ENCODE measurements around the gene KCNK13. TPM values are rescaled to one million over a fixed set of nuclear protein-coding genes. Genes with fewer than 3 reads are reported as not detected.
"Not testable (repeated sequence)": the region's sequence is repeated elsewhere in the genome, so short reads cannot be mapped to it uniquely, and the experiment has no call there.

KCNK13 gene
- total RNA-seq: 0.53 TPM

GRCh38 chr14:90061685-90062126, at the start of gene KCNK13:
Gene KCNK13, plus strand, starts transcription at chr14:90061994. Its CDS starts 212 bp downstream, at chr14:90062206.
- intact Hi-C loops (cut with DNase I): no loop called here
- no peak for DNase-seq (ENCODE audit: low spot score)
- ATAC-seq: no peak

- intact Hi-C loops (cut with DNase I): no loop called here
- ATAC-seq (no peak), DNase-seq (ENCODE audit: low spot score) (no peak)
These were observed 44.4 kb upstream of the KCNK13 start for GRCh38 chr14:90017371-90017770.

DNA sequence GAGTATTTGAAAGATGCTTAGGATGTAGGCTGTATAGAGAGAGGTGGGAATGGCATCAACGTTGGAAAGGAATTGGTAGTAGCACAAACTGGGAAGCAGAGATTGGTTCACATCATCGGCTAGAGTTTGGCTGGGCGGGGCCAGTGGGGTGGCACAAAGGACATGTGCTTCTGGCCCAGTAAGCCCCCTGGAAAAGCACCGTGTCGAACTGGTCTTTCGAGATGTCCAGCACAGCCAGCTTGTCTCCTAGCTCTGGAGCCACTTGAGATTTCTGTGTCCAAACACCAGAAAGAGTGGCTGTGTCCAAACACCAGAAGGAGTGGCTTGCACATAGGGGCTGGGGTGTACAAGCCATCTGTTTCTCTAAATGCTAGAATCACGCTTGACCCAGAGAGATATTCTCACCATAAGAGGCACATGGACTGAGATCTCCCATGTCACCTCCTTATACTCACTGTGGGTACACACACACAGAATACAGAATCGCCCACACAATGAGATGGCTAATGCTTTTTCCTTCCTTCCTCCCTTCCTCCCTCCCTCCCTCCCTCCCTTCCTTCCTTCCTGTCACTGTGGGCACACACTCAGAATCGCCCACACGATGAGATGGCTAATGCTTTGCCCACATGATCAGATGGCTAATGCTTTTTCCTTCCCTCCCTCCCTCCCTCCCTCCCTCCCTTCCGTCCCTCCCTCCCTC, 41.8 kb upstream of the KCNK13 start:
- ATAC-seq: no peak

GRCh38 chr14:90023176-90023896, 38.5 kb upstream of the KCNK13 start:
- ATAC-seq (no peak), DNase-seq (ENCODE audit: low spot score) (no peak)
- intact Hi-C loops (cut with DNase I): no loop called here

More for the DNA sequence above, 41.8 kb upstream of the KCNK13 start:
- intact Hi-C loops (cut with DNase I): no loop called here
- no peak for DNase-seq (ENCODE audit: low spot score)

GRCh38 chr14:90024910-90025309, 36.9 kb upstream of the KCNK13 start:
- no peak for DNase-seq (ENCODE audit: low spot score)
- no peak for ATAC-seq
- intact Hi-C loops (cut with DNase I): no loop called here

GRCh38 chr14:90026608-90027007, 35.2 kb upstream of the KCNK13 start:
- ATAC-seq; intact Hi-C loops (cut with DNase I); DNase-seq (ENCODE audit: low spot score): not testable (repeated sequence)

DNA sequence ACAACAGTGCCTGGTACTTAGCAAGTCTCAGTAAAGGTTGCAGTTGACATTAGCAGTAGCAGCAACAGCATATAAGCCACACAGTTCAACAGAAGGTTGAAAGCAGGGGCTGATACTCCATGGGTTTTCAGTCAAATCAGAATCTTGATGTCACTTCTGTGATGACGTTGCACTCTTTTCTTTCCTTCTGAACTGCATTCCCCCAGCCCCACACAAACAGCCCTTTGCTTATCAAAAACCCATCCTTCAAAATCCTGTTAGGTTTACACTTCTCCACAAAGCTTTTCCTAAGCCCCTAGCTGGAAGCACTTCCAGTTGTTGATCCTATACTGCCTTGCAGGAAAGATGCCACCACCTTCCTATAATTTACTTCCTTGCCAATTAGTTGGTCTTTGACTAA, 34.0 kb upstream of the KCNK13 start:
- ATAC-seq (no peak), DNase-seq (ENCODE audit: low spot score) (no peak)
- intact Hi-C loops (cut with DNase I): no loop called here

DNA sequence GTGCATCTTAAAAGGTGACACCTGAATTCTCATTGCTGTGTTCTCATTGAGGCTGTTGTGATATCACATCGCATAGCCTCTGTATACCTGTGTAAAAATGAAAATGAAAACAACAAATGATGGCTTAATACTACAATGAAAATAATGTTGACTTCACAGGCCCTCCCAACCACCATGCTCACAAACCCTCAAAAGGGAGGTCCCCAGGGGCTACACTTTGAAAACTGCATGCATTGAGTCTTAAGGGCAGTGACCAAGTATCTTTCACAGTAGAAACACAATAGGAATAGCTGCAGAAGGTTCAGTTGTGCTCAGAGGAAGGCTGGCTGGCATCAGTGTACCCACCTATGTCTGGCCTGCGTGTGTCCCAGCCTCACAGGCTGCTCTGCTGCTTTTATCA, 27.6 kb upstream of the KCNK13 start:
- no peak for DNase-seq (ENCODE audit: low spot score)
- ATAC-seq: no peak
- intact Hi-C loops (cut with DNase I): no loop called here

DNA sequence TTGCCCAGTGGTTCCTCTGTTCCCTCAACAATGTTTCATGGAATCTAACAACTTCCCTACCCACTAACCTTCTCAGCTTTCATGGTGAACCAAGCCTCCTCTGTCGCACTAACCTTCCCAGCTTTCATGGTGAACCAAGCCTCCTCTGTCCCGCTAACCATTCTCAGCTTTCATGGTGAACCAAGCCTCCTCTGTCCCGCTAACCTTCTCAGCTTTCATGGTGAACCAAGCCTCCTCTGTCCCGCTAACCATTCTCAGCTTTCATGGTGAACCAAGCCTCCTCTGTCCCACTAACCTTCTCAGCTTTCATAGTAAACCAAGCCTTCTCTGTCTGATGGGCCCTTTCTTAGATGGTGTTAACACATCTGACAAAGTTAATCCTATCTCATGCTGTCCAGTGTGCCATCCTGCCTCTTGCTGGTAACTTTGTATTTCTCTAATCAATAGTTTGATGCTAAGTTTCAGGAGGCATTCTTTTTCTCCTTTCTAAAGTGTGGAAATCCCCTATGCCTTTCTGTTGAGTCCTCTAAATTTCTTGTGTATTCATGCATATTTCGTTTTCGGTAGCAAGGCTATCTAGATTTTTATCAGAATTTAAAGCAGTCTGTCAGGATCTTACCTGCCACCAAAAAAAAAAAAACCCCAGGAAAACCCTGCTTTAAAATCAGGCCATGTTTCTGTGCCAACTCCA, 26.8 kb upstream of the KCNK13 start:
- ATAC-seq: no peak
- intact Hi-C loops (cut with DNase I): no loop called here
- DNase-seq (ENCODE audit: low spot score): no peak

DNA sequence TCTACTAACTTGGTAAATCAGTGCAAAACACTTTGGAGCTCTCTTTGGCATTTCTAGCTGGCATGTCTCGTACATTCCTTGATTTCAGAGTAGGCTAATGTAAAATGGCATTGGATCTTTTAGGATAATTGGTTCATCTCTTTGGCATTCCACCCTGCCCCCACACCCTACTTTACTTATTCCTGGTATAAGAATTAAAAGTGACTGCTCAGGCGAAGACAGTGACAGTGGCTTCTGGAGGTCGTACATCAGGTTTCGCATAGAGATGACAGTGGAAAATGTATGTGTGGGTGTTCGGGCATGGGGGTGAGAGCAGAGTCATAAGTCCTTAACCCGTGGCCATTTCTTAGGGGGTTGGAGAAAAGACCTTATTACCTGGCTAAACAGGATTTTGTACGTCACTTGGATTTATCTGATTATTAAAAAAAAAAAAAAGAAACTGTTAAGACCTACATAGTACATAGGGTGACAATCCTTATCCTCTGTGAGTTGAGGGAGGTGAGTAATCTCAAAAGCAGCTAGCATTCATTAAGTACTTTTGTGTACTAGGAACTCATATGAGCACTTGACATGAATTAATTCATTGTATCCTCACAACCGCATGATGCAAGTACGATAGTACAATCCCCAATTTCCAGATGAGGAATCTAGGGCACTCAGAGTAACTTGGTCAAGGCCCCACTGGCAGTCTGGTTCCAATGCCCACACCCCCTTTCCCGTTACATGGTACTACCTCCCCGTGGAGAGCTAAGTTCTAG, 22.4 kb upstream of the KCNK13 start:
- intact Hi-C loops (cut with DNase I): no loop called here
- ATAC-seq (no peak), DNase-seq (ENCODE audit: low spot score) (no peak)

DNA sequence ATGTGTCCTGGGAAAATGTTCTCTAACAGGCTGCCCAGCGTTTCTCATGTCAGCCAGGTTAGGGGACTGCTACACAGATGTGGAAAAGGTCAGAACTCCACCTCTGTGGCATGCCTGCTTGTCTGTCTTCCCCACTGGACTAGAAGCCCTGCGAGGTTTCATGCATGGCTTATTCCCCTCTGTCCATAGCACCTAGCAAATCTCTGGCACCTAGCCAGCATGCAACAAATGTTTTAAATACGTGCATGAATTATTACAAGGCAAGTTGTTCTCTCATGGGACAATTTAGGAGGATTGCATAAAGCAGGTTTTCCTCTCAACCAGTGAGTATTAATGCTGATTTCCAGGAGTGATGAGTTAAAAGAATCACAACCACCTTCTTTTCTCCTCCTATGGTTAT, 21.4 kb upstream of the KCNK13 start:
- DNase-seq (ENCODE audit: low spot score): no peak
- intact Hi-C loops (cut with DNase I): no loop called here
- no peak for ATAC-seq

DNA sequence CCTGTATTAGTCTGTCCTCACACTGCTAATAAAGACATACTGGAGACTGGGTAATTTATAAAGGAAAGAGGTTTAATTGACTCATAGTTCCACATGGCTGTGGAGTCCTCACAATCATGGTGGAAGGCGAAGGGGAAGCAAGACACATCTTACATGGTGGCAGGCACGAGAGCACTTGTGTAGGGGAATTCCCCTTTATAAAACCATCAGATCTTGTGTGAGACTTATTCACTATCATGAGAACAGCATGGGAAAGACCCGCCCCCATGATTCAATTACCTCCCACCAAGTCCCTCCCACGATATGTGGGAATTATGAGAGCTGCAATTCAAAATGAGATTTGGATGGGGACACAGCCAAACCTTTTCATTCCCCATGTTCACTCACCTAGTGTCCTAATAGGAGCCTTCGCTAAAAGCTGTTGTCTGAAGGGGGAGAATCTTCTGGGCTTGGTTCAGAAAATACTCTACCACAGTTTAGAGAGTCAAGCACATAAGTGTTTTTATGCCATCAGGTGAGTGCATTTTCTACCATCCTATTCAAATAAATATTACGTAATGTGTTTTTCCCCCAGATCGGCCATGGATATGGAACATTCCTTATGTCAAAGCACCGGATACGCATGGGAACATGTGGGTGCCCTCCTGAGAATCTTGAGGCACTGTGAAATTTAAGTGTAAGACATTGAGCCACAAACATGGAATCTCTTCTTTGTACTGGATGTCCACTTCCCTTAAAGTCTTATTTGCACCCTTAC, 19.1 kb upstream of the KCNK13 start:
- no peak for ATAC-seq
- DNase-seq (ENCODE audit: low spot score): no peak
- intact Hi-C loops (cut with DNase I): no loop called here

- DNase-seq (ENCODE audit: low spot score): no peak
- no peak for ATAC-seq
- intact Hi-C loops (cut with DNase I): no loop called here
These were observed 16.2 kb upstream of the KCNK13 start for GRCh38 chr14:90045616-90046015.

DNA sequence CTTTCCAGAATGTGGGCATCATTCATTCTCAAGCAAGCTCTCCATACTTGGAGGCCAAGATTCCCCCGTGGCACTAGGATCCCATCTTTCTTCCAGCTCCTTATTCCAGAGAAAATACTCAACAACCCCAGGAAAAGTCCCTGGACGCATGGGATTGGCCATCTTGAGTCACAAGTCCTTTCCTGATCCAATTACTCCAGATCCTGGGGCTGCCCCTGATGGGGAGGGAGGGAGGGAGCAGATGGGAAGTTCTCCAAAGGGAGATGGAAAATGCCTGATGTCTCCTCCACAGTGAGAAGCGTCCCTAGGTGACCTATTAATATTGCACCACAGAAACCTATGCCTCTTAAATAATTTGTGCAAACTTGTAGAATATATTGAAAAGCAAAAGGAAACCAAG, 12.4 kb upstream of the KCNK13 start:
- intact Hi-C loops (cut with DNase I): no loop called here
- ATAC-seq (no peak), DNase-seq (ENCODE audit: low spot score) (no peak)

DNA sequence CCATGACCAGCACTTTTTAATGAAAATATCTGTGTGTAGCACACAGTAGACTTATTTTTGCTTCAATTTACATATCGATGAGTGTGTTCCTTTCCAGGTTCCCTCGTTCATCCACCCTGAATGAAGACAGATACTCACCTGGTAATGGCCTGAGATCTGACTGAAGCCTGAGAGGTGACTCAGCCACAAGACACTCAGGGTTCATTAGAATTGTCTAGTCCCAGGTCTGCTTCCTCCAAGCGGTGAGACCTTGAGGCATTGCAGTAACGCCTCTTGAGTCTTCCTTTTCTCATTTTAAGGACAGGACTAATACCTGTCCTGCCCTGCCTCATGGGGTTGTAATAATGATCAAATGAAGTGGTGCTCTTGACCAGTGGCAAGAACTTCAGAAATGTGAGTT, 11.5 kb upstream of the KCNK13 start:
- intact Hi-C loops (cut with DNase I): no loop called here
- ATAC-seq: no peak
- DNase-seq (ENCODE audit: low spot score): no peak

GRCh38 chr14:90053044-90053443, 8.8 kb upstream of the KCNK13 start:
- ATAC-seq: no peak
- intact Hi-C loops (cut with DNase I): no loop called here
- DNase-seq (ENCODE audit: low spot score): no peak

GRCh38 chr14:90054803-90055202, 7.0 kb upstream of the KCNK13 start:
- ATAC-seq: no peak
- no peak for DNase-seq (ENCODE audit: low spot score)
- intact Hi-C loops (cut with DNase I): no loop called here

GRCh38 chr14:90056826-90057225, 5.0 kb upstream of the KCNK13 start:
- ATAC-seq: no peak
- DNase-seq (ENCODE audit: low spot score): no peak
- intact Hi-C loops (cut with DNase I): no loop called here
